Stimulated activated CD8-positive, alpha-beta memory T cell treated with anti-CD3 and anti-CD28 coated beads, Interleukin-2, amount 100 ng/mL, for 1 hour (primary cell): ENCODE measurements around the gene SETX.
A peak's percentile ranks its signal among the peaks of the same experiment; 100 is the strongest.
"Not testable (repeated sequence)": the region's sequence is repeated elsewhere in the genome, so short reads cannot be mapped to it uniquely, and the experiment has no call there.

Experiments
- DNase-seq, 2 donors: peaks; one replicate each; pipeline ENCODE4 v3.0.0-alpha.2; 2020; ENCODE audit warnings: low read depth in 2 of 2

The SETX gene

GRCh38 chr9:132354637-132355355 lies at the start of gene SETX:
SETX (minus strand) TSS chr9:132354986; CDS start chr9:132349428, 5,558 bp downstream.
- DNase-seq: peak; percentile 93 to 95

GRCh38 chr9:132404228-132404881 lies 49.6 kb upstream of the SETX start:
- no peak for DNase-seq

- DNase-seq: no peak
These were observed 47.0 kb upstream of the SETX start for GRCh38 chr9:132401824-132402223.

- no peak for DNase-seq
These were observed 40.8 kb upstream of the SETX start for GRCh38 chr9:132395560-132395959.

GRCh38 chr9:132391449-132391848 lies 36.7 kb upstream of the SETX start:
- DNase-seq: no peak

GRCh38 chr9:132390966-132391365 lies 36.2 kb upstream of the SETX start:
- DNase-seq: no peak

GRCh38 chr9:132387133-132387532 lies 32.3 kb upstream of the SETX start:
- no peak for DNase-seq

GRCh38 chr9:132384376-132384775 lies 29.6 kb upstream of the SETX start:
- DNase-seq: no peak

- no peak for DNase-seq
These were observed 28.7 kb upstream of the SETX start for GRCh38 chr9:132383462-132383883.

- no peak for DNase-seq
These were observed 27.3 kb upstream of the SETX start for GRCh38 chr9:132381966-132382541.

- DNase-seq: not testable (repeated sequence)
These were observed 23.6 kb upstream of the SETX start for GRCh38 chr9:132378416-132378815.

GRCh38 chr9:132377769-132378168 lies 23.0 kb upstream of the SETX start:
- not testable (repeated sequence) for DNase-seq

- no peak for DNase-seq
These were observed 17.6 kb upstream of the SETX start for GRCh38 chr9:132372177-132373095.

GRCh38 chr9:132370592-132370991 lies 15.8 kb upstream of the SETX start:
- DNase-seq: no peak

- no peak for DNase-seq
These were observed 14.6 kb upstream of the SETX start for GRCh38 chr9:132369421-132369820.

- DNase-seq: no peak
These were observed 13.0 kb upstream of the SETX start for GRCh38 chr9:132367613-132368313.

- no peak for DNase-seq
These were observed 11.7 kb upstream of the SETX start for GRCh38 chr9:132366481-132366880.

- DNase-seq: no peak
These were observed 11.2 kb upstream of the SETX start for GRCh38 chr9:132365986-132366385.

GRCh38 chr9:132364068-132364467 lies 9.3 kb upstream of the SETX start:
- DNase-seq: no peak

- DNase-seq: no peak
These were observed 3.0 kb upstream of the SETX start for GRCh38 chr9:132357764-132358163.

GRCh38 chr9:132356324-132356924 lies 1.6 kb upstream of the SETX start:
- DNase-seq: no peak
